ENCODE measurements around the gene MPRIP.

MPRIP gene

GRCh38 chr17:17048106-17048505, 5.8 kb downstream of the MPRIP start:
- DNase-seq (ENCODE audit: low spot score) = no peak
- no peak for TF ChIP-seq CTCF (IDR thresholded peaks at IDR 0.05)

GRCh38 chr17:17050346-17051345, 8.4 kb downstream of the MPRIP start:
- peak; percentile 41 for DNase-seq (ENCODE audit: low spot score)
- Histone ChIP-seq H3K27ac (peak overlapping the region in 1 of 2 donors; percentile 72), H3K4me3 (peak overlapping the region; percentile 35)
- TF ChIP-seq CTCF (IDR thresholded peaks at IDR 0.05) = no peak

More at GRCh38 chr17:17048106-17048505, 5.8 kb downstream of the MPRIP start:
- no peak overlapping the region for H3K4me3 ChIP-seq
- peak overlapping the region; percentile 78 to 91 for H3K27ac ChIP-seq

GRCh38 chr17:17051380-17051779, 9.1 kb downstream of the MPRIP start:
- no peak for TF ChIP-seq CTCF (IDR thresholded peaks at IDR 0.05)
- peak; percentile 66 for DNase-seq (ENCODE audit: low spot score)
- peak overlapping the region; percentile 18 to 72 for H3K27ac ChIP-seq
- H3K4me3 ChIP-seq = peak overlapping the region; percentile 35

- Histone ChIP-seq H3K4me3 (peak overlapping the region; percentile 35), H3K27ac (peak overlapping the region; percentile 18 to 72)
- peak; percentile 74 for DNase-seq (ENCODE audit: low spot score)
- TF ChIP-seq CTCF (IDR thresholded peaks at IDR 0.05) = no peak
Observed at GRCh38 chr17:17051791-17052461, 9.7 kb downstream of the MPRIP start.

GRCh38 chr17:17052462-17053221, 10.4 kb downstream of the MPRIP start:
- no peak for TF ChIP-seq CTCF (IDR thresholded peaks at IDR 0.05)
- peak; percentile 68 for DNase-seq (ENCODE audit: low spot score)
- Histone ChIP-seq H3K27ac (peak overlapping the region; percentile 18 to 72), H3K4me3 (peak overlapping the region; percentile 35)

- H3K27ac ChIP-seq = peak overlapping the region in 1 of 2 donors; percentile 72
- peak; percentile 26 for DNase-seq (ENCODE audit: low spot score)
- no peak for TF ChIP-seq CTCF (IDR thresholded peaks at IDR 0.05)
- H3K4me3 ChIP-seq = no peak overlapping the region
Observed at GRCh38 chr17:17053446-17054379, 11.5 kb downstream of the MPRIP start.
